GM21390 (cell line): Measurements from ENCODE around the gene DCDC1.
A peak's percentile ranks its signal among the peaks of the same experiment; 100 is the strongest.

ENCODE experiments used
- ATAC-seq: cut with Tn5 transposase; IDR thresholded peaks from one replicate; pipeline ENCODE4 v1.9.1; 2021; ENCODE audit not compliant: unreplicated experiment

DCDC1 gene, protein sequence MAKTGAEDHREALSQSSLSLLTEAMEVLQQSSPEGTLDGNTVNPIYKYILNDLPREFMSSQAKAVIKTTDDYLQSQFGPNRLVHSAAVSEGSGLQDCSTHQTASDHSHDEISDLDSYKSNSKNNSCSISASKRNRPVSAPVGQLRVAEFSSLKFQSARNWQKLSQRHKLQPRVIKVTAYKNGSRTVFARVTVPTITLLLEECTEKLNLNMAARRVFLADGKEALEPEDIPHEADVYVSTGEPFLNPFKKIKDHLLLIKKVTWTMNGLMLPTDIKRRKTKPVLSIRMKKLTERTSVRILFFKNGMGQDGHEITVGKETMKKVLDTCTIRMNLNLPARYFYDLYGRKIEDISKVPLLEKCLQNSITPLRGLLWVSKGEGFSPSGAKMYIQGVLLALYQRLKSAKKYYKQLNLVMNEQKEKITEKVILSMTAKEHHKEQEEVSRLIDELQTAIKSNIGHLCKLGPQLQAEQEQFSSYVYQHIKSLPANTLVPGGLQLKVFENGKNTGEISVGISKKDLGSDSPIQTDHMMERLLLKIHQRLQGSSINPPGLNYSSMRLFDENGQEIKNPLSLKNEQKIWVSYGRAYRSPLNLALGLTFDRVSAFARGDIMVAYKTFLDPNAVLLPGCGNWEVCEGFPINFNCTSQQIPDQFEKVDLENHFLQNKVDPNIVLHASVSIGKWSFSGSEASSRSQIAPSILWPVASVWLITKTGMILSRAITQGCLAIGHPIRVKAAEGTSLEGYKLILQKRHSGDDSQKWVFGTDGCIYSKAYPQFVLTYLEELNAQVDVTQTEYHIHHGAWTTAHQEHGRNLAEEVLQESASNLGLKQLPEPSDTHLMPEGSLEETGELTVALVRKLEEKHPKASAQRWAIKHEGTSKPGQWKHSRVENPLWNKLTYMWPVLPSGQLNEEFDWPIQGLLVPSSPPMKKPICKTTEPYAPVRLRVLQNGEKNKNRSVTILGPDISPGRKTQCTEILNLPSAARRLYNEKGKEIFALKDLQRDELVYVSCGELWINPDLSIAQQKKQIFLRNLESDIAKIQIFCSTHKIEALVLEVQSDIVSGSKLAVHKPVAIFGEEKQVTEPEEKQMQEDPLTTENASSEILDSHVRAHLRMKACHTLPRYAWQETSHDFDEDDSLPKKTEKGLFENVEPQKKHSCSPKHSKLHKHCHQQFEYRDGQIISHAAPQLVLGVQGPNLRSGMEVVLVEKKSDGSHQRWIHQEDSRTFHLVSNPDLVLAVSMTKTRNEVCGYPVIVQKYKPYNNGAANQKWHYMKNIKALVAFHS (N-terminal part only)

DNA sequence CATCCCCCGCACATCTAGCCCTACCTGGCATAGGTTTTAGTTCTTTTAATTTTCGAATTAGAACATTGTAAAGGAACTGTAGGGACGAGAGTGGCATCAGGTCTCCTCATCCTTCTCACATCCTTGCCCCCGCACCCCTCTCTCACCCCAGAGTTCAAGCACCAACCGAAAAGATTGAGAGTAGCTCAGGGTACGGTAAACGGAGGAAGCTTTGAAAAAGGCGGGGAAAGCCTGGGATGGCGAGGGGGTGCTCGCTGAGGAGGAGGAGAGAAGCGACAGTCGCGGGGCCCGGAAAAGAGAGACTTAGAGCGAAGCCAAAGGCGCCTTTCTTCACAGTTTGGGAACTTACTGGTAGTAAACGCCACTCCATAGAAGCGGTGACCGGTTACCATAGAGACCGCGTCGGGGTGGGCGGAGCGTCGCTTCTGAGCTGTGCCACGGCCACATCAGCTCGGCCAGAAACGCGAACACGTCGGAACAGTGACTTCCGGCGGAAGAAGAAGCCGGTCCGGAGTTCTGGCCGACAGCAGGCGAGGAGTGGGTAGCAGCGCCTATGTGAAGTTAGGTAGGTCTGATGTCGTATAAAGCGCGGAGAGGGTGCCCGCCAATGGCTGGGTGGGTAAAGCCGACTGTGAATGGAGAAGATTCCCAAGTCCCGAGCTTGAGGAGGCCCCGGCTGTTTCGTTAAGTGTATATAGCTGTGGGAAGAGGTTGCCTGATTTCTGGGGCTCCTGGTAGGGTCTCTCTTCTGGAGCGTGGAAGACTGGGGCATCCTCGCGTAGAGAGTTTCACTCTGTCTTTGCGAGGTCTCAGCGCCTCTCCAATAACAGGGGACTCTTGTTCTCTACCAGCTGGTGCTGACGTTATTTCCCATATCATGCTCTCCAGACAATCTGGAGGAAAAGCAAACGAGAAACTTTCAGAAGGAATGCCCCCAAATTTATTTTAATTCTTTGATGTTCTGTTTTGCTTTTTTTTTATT, at the start of gene DCDC1, which contains the start of gene DNAJC24:
DCDC1 (minus strand) TSS at position 392 of the 982 bp plus-strand sequence. CDS start 41,459 bp downstream, outside the sequence.
DNAJC24 (plus strand) TSS at position 513 of the 982 bp plus-strand sequence. CDS start 889 bp downstream, outside the sequence.
- peak; percentile 99 for ATAC-seq

DNA sequence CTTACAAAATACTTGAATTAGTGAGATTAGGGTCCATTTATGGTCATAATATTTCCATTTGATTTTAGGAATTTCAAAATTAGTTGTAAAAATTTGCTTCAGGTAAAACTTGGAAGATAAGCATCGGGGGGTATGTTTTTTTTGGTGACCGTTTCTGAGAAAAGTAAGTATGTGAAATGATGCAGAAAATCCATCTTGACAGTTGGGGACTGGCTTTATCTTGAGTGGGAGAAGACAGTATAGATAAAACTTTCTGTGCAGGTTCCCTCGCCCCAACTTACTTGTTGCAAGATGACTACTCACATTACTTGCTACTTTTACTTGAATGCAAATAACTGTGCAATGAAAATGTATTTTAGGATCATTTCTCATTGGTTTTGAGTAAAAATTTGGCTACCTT, 49.6 kb upstream of the DCDC1 start:
- ATAC-seq = no peak

DNA sequence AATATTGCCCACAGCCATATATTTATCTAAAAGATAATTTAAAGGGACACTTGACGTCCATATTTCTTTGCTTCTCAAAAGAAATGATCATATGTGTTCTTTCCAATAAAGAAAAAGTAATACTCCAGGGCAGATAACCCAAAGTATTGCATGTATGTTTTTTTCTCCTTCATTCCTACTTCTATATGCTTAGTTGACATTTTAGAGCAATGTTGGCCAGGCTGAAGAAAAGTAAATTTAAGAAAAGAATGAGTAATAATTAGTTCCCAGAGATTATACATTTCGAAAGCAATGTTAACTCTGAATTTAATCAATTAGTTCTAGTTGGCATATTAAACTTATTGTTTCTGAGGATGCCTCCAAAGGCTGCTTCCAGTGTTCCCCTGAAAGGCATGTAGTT, 48.3 kb upstream of the DCDC1 start:
- ATAC-seq = no peak

DNA sequence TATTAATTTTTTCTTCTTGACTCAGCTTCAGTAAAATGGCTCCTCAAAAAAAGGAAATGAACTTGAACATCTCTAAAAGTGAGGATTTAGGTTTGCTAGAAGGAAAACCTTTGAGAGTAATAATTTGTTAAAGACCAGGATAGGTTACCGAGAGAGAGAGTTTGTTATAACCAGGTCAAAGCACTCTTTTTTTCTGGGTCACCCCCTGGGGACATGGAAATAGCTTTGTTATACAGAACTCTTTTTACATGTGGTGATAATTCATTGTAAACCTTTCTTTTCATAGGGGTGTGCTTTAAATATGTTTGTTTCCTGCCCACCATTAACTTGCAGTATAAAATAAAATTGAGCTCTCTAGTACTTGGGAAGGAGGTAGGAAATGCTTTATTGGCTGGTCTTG, 47.8 kb upstream of the DCDC1 start:
- no peak for ATAC-seq

DNA sequence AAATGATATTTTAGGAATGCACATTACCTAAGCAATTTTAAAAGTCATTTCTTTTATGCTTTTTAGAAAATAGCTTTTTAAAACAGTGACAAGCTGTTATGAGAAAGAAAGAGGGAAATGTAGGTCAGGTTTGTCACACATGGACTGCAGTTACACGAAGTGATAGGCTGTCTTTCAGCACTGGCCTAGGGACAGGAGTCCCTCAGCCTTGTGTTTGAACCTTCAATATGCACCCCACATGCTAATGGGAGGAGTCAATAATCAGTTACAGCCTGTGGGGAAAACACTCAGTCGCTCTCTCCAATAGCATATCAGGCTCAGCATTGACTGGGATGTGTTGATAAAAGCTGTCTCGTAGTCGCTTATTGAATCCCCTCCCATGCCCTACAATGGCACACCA, 45.9 kb upstream of the DCDC1 start:
- no peak for ATAC-seq

DNA sequence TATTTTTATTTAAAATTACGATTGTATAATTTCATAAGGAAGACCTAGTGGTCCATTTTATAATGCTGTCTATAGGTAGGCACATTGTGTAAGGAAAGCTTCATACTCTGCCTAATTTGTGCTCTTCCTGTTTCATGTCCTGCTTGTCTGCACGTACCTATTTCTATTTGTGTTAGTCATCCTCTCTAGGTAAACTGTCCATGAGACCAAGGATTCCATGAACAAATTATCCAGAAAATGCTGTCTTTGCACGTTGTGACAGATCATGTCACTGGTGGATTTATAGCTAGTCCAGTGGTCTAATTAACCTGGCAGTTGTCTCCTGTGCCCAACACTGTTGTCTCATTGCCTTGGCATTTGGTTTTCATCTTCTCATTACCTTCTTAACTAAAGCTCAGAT, 44.8 kb upstream of the DCDC1 start:
- no peak for ATAC-seq

DNA sequence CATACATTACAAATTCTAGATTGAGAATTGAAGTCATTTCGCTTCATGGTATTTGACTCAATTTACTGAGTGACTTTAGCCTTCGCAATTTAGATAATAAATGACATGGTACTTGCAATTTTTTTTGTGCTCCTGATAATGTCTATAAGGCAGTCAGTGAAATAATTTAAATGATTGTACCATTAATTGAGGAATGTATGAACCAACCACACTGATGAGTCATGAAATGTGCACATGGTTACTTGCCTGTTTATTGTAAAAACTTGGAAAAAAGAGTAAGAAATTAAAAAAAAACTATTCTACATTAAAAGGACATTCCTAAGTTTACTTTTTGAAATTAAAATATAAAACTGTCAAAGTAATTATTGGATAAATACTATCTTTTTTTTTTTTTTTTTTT, 43.4 kb upstream of the DCDC1 start:
- ATAC-seq = no peak

DNA sequence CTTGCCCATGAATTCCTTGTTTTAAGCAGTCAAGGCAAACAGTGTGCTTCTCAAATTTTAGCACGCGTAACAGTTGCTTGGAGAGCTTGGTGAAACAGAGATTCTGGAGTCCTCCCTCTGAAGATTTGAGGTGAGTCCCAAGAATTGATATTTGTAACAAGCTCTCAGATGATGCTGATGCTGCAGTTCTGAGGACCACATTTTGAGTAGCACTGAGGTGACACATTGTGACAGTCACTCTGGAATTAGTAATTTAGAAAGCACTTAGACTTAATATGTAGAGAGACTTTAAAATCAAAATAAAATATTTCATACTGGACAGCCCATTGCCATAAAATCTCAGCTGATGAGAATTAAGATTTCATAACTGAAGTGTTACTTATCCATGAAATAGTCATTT, 38.7 kb upstream of the DCDC1 start:
- ATAC-seq = no peak

DNA sequence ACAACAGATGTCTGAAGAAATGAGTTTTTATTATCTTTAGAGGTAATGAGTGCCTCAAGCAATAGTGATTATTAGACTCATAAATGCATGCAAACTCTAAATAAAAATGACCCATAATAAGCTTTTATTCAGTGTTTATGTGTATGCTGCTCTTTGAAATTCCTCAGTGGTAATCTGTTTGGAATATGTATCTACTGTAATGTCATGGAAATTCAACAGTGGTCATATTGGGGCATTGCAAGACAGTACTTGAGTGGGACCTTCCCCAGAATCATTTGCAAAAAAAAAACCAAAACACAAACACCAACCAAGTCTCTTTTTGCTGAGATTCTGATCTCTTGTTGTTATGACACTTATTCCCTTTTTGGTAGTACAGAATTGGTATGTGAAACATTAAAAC, 35.1 kb upstream of the DCDC1 start:
- no peak for ATAC-seq

DNA sequence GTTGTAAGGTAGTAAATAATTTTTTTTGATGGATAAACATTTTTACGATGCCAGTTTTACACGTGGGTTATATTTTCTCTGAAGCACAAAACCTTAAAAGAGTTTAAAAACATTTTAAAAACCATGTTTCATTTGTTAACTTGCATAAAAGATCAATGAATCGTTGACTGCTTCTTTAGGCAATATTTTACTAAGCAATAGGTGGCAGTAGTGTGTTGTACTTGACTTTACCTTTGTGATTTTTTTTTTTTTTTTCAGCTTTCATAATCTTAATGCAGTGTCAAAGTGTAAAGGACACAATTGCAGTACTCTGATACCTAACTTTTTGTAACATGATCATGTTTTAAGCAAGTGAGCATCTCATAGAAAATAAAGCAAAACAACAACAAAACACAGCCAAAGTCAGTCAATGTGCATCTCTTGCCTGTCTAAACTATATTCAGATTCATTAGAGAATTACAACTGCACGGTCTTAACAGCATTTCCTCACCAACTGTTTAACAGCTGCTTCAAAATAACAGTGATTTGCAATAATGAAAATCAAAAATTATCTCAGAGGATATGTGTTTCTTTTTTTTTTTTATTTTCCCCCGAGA, 27.8 kb upstream of the DCDC1 start:
- ATAC-seq = no peak

DNA sequence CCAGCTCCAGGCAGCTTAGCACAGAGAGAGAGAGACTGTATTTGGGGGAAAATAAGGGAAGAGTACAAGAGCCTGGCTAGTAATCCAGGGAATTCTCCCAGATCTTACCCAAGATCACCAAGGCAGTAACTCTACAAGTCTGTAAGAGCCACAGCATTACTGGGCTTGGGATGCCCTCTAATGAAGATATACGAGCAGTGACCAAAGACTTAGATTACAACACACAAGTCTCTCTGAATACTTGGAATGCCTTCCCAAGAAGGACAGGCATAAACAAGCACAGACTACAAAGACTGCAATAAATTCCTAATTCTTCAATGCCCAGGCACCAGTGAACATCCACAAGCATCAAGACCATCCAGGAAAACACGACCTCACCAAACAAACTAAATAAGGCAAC, 17.8 kb upstream of the DCDC1 start:
- no peak for ATAC-seq

DNA sequence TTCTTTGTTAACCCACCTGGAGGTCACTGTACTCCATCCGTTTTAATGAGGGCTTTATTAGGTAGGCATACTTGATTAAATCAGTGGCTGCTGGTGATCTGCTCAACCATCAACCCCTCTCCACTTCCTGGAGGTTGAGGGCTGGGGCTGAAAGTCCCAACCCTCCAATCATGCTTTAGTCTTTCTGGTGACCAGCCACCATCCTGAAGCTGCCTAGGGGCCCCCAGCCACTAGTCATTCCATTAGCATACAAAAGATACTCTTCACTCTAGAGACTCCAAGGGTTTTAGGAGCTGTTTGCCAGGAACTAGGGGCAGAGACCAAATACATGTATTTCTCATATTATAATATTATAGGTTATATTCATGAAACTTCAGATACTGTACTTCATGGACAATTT, 13.6 kb upstream of the DCDC1 start:
- no peak for ATAC-seq

DNA sequence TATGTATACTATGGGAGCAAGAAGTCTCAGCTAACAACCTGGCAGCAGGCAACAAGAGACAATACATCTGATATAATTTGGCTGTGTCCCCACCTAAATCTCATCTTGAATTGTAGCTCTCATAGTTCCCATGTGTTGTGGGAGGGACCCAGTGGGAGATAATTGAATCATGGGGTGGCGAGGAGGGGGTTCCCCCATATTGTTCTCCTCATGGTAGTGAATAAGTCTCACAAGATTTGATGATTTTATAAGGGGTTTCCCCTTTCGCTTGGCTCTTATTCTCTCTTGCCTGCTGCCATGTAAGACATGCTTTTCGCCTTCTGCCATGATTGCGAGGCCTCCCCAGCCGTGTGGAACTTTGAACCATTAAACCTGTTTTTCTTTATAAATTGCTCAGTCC, 6.3 kb upstream of the DCDC1 start:
- no peak for ATAC-seq

DNA sequence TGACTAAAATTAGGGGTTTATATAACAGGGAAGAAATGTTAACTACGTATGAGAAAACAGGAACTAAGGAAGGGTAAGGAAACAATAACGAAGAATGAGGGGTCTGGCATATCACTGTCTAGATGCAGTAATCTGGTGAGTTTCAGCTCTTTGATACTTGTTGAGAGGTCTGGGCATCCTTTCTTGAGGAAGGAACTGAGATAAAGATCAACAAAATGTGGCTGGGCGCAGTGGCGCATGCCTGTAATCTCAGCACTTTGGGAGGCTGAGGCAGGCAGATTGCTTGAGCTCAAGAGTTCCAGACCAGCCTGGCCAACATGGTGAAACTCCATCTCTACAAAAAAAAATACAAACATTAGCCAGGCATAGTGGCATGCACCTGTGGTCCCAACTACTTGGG, 2.7 kb downstream of the DCDC1 start:
- no peak for ATAC-seq

DNA sequence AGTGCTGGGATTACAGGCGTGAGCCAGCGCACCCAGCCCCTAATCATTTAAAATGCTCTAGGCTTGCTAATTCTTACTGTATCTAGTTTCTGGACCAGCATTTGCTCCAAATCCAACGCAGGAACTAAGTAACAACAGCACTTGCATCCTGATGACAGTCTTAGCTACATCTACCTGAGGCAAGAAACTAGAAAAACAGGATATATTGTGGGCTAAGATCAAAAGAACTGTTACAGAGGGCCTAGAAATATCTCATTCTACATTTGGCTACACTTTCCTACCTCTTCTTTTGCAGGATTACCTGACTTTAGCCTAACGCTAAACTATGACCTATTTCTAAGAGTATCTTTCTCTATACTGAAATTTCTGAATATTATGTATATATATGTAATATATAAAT, 7.8 kb downstream of the DCDC1 start:
- no peak for ATAC-seq

DNA sequence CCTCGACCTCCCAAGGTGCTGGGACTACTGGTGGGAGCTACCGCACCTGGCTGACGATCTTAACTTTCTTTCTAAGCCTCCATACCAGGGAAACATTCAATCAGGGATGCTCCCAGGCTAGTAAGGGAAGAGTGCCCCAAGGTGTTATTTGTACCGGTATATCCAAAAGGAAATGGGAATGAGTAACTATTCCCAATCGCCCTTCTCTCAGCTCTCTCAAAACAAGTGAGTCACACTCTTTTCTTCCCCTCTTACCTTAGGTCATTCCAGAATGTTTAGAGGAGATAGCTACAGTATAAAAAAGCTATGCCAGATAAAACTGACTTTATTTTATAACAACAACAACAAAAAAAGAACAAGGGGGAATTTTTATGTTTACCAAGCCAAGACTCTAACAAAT, 13.7 kb downstream of the DCDC1 start:
- no peak for ATAC-seq

DNA sequence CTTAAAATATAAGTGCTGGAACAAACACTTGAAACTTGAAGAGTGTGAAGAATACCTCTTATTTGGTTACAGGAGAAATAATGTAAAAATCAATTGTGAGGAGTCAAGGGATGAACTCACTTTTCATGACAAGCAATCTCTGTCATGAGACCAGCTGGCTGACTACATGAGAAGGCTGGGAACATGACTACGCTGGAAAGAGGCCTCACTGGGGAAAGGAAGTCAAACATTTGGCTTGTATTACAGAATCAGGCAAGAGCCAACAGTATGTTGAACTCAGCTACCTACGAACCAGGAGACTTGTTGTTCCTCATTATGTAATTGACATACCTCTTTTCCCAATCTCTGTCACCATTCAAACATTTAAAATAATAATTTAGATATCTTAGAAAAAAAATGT, 14.4 kb downstream of the DCDC1 start:
- no peak for ATAC-seq

DNA sequence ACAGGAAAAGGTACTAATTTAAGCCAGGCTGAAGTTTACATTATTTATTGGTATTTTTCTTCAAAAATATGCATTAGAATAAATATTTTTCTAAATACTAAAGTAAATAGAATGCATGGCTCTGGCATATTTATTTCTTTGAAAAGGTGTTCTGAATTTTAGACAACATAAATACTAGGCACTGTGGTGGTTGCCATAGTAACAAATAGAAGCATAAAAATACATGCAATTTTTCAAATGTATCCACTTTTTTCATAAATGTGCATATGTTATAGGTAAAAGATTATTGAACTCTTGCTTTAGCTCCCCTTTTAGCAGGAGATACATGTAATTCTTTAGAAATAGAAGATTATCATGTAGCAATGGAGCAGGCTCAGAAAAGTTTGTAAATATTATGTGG, 18.4 kb downstream of the DCDC1 start:
- no peak for ATAC-seq

DNA sequence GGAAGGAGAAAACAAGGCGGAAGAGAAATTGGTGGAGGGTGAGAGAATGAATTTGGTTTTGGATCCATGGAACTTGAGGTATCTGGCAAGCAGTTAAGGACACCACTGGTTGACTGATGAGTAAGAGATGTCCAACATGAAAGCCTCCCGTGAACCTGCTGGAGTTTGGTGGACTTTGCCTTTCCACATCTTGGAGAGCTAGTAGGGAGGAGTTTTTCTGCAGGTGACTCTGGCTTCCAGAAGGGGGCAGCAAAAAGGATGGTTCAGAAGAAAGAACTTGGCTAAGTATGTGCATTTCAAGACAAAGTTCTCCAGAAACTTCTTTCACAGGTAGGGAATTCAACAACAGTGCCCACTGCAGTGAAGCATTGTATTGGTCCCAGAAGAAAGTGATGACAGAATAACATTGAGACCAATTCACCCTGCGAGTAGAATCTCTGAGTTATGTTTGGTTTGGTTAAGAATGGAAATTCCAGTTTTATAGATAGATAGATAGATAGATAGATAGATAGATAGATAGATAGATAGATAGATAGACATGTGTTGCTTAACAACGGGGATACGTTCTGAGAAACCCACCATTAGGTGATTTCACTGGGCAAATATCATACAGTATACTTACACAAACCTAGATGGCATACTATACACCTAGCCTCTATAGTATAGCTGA, 28.5 kb downstream of the DCDC1 start:
- no peak for ATAC-seq
